Testis (tissue), 3 donors: ENCODE measurements around the gene RASGRP3. TPM values are rescaled to one million over a fixed set of nuclear protein-coding genes. Genes with fewer than 3 reads are reported as not detected.

Experiments used
- DNase-seq: peaks from one replicate; pipeline ENCODE4 v3.0.0-alpha.2; 2019
- H3K27ac ChIP-seq, 2 donors: fragments of 200-600 bp; sonication (generic); one replicate each; pipeline ENCODE4 v1.5.1; 2019
- H3K27me3 ChIP-seq: fragments of 200-600 bp; sonication (generic); one replicate; pipeline ENCODE4 v1.5.1; 2019
- H3K36me3 ChIP-seq: fragments of 200-600 bp; sonication (generic); one replicate; pipeline ENCODE4 v1.5.1; 2017; ENCODE audit warnings: low read depth; ENCODE audit errors: missing control alignments
- H3K4me1 ChIP-seq: fragments of 200-600 bp; sonication (generic); one replicate; pipeline ENCODE4 v1.5.1; 2019
- H3K4me3 ChIP-seq, 2 donors: fragments of 200-600 bp; sonication (generic); one replicate each; pipeline ENCODE4 v1.5.1; 2017 to 2019
- H3K9me3 ChIP-seq: fragments of 200-600 bp; sonication (generic); one replicate; pipeline ENCODE4 v1.5.1; 2017
- CTCF ChIP-seq, 3 experiments: fragments of 450-650 bp in 2 of 3; fragments of 200-600 bp in 1 of 3; sonication (generic) in 1 of 3; IDR thresholded peaks; one replicate each; pipeline ENCODE4 v1.5.1; 2016 to 2019; ENCODE audit warnings: antibody characterized with exemption in 3 of 3, mild to moderate bottlenecking in 2 of 3, moderate library complexity in 1 of 3
- POLR2A ChIP-seq: fragments of 450-650 bp; IDR thresholded peaks from one replicate; pipeline ENCODE4 v1.6.1; 2017; ENCODE audit warnings: antibody characterized with exemption, mild to moderate bottlenecking, moderate library complexity
- WGBS, 2 donors: methylation state at CpG; one replicate each; pipeline ENCODE4 v1.1.5; 2018; 5-methylcytosine and 5-hydroxymethylcytosine counted together
- intact Hi-C: fragments of 100-400 bp; cut with DNase I; formaldehyde crosslinking; loops from one replicate; pipeline ENCODE4 v1.15.1; 2023; ENCODE audit warnings: low total_unique reads
- polyA plus RNA-seq: library from polyadenylated mRNA; stranded (reverse); fragments of 350-450 nt; fragmentation: Illumina TruSeq; extraction: RNeasy Lipid Tissue Mini Kit (QIAGEN cat#74804); gene quantifications from one replicate; pipeline ENCODE4 v1.2.3, GENCODE V29; 2014; ENCODE audit warnings: low read depth, low replicate concordance; ENCODE audit not compliant: insufficient read depth
- total RNA-seq, 2 donors: library from RNA; depleted of rRNA; stranded (reverse); fragments of >200 nt; gene quantifications; one replicate each; pipeline ENCODE4 v1.2.3, GENCODE V29; 2016

Gene RASGRP3
- total and polyA plus RNA-seq, 3 donors from 2014 or later: 2.8 to 26.3 (median 8.2) TPM

- DNase-seq: no peak
- WGBS, 2 donors: 57 to 68% methylated on average over 6 of the region's 6 CpGs
- intact Hi-C loops: no loop called here
- H3K27me3 ChIP-seq: no peaks in the 10 kb centered on the region
- peak overlapping the region; percentile 47 to 71 for H3K27ac ChIP-seq
- H3K4me3 ChIP-seq: no peak overlapping the region
- TF ChIP-seq POLR2A: no peak
- no peak for TF ChIP-seq CTCF (IDR thresholded peaks at IDR 0.05)
- peaks cover 19% of the 10 kb centered on the region for H3K4me1 ChIP-seq
- no peaks in the 10 kb centered on the region for H3K9me3 ChIP-seq
- no peaks in the 10 kb centered on the region for H3K36me3 ChIP-seq
Observed at GRCh38 chr2:33605056-33605455, 128.6 kb downstream of the RASGRP3 start.

- no peak overlapping the region for H3K4me3 ChIP-seq
- peak overlapping the region; percentile 71 to 78 for H3K27ac ChIP-seq
- no peaks in the 10 kb centered on the region for H3K36me3 ChIP-seq
- 71 to 72% methylated on average over 4 of the region's 4 CpGs for WGBS, 2 donors
- DNase-seq: no peak
- no peak for TF ChIP-seq POLR2A
- TF ChIP-seq CTCF (IDR thresholded peaks at IDR 0.05): no peak
- no peaks in the 10 kb centered on the region for H3K9me3 ChIP-seq
- H3K4me1 ChIP-seq: peaks cover 19% of the 10 kb centered on the region
- intact Hi-C loops: no loop called here
- no peaks in the 10 kb centered on the region for H3K27me3 ChIP-seq
Observed at GRCh38 chr2:33606100-33606499, 129.7 kb downstream of the RASGRP3 start.

GRCh38 chr2:33606622-33607021 is 130.2 kb downstream of the RASGRP3 start:
- Histone ChIP-seq H3K4me1 (peaks cover 19% of the 10 kb centered on the region), H3K27me3 (no peaks in the 10 kb centered on the region), H3K9me3 (no peaks in the 10 kb centered on the region), H3K36me3 (no peaks in the 10 kb centered on the region), H3K27ac (peak overlapping the region; percentile 71 to 78), H3K4me3 (no peak overlapping the region)
- 88 to 93% methylated on average over 7 of the region's 7 CpGs for WGBS, 2 donors
- DNase-seq: no peak
- intact Hi-C loops: no loop called here
- TF ChIP-seq CTCF (IDR thresholded peaks at IDR 0.05) (no peak), POLR2A (no peak)

DNA sequence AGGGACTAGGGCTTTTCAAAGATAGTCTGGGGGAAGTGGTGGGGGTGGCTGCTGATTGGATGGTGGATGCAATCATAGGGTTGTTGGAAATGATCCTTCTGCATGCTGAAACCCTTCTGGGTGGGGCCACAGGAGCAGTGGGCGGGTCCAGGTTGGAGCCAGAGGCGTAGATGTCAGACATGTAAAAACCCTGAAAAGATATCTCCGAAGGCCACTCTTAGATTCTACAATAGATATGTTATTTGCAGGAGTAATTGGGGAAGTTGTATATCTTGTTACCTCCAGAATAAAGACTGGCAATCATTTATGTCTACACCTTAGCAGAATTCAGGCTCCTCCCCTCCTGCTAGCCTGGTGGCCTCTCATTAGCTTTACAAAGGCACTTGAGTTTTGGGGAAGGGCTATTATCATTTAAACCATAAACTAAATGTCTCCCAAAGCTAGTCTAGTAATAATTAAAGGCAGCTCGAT is 130.8 kb downstream of the RASGRP3 start:
- H3K9me3 ChIP-seq: no peaks in the 10 kb centered on the region
- DNase-seq: peak; percentile 80
- no peak for TF ChIP-seq CTCF (IDR thresholded peaks at IDR 0.05)
- TF ChIP-seq POLR2A: no peak
- no peak overlapping the region for H3K4me3 ChIP-seq
- intact Hi-C loops: no loop called here
- 39 to 71% methylated on average over 4 of the region's 4 CpGs for WGBS, 2 donors
- no peaks in the 10 kb centered on the region for H3K27me3 ChIP-seq
- H3K36me3 ChIP-seq: no peaks in the 10 kb centered on the region
- peaks cover 19% of the 10 kb centered on the region for H3K4me1 ChIP-seq
- H3K27ac ChIP-seq: peak overlapping the region; percentile 71 to 78

DNA sequence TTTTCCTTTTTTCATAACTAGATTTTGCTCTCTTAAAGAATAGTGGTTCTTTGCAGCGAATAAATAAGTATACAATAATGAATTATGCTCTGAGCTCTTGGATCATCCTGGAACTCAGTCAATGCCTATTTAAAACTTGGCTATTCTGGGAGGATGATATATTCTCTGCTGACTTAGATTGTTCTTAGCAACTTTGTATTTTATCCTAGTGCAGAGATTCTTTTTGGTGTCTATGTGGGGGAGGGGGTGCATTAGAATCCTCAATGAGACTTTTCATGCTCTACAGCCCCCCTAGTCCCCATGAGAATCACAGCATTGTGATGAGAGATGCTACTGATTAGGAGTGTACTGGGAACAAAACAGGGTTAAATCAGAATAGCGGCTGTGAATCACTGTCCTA is 131.5 kb downstream of the RASGRP3 start:
- Histone ChIP-seq H3K27me3 (no peaks in the 10 kb centered on the region), H3K27ac (peak overlapping the region; percentile 71 to 78), H3K36me3 (no peaks in the 10 kb centered on the region), H3K4me1 (peaks cover 22% of the 10 kb centered on the region), H3K4me3 (no peak overlapping the region), H3K9me3 (no peaks in the 10 kb centered on the region)
- intact Hi-C loops: no loop called here
- TF ChIP-seq POLR2A: no peak
- TF ChIP-seq CTCF (IDR thresholded peaks at IDR 0.05): no peak
- DNase-seq: peak; percentile 77
- WGBS, 2 donors: 56 to 66% methylated on average over 2 of the region's 2 CpGs
